Sigmoid colon (tissue), 4 donors: Measurements from ENCODE around the gene RER1.

ENCODE experiments used
- CTCF ChIP-seq, 4 experiments: fragments of 450-650 bp in 3 of 4; fragments of 200-600 bp in 1 of 4; IDR thresholded peaks; one replicate each; pipeline ENCODE4 v1.5.1; 2016 to 2019; ENCODE audit warnings: antibody characterized with exemption in 4 of 4, mild to moderate bottlenecking in 3 of 4, moderate library complexity in 2 of 4
- EP300 ChIP-seq, 4 donors: sonication (generic); formaldehyde crosslinking; IDR thresholded peaks; one replicate each; pipeline ENCODE4 v1.6.1; 2017; ENCODE audit warnings: antibody characterized with exemption in 4 of 4
- POLR2A ChIP-seq, 2 donors: fragments of 450-650 bp; IDR thresholded peaks; one replicate each; pipeline ENCODE4 v1.6.1; 2016; ENCODE audit warnings: antibody characterized with exemption in 2 of 2, mild to moderate bottlenecking in 2 of 2, moderate library complexity in 2 of 2

- TF ChIP-seq POLR2A (IDR thresholded peaks at IDR 0.05) (no peak), CTCF (IDR thresholded peaks at IDR 0.05) (no peak), EP300 (IDR thresholded peaks at IDR 0.05) (no peak)
Measured at GRCh38 chr1:2375246-2375922, 16.3 kb upstream of the RER1 start.
